HCT116 (cell line): ENCODE results near the gene NDUFAF4. TPM values are rescaled to one million over a fixed set of nuclear protein-coding genes. Genes with fewer than 3 reads are reported as not detected.

Source experiments
- ATAC-seq: fragments of 200-7000 bp; cut with Tn5 transposase; 2 replicates; pipeline ENCODE4 v1.9.1; 2020; ENCODE audit warnings: mild to moderate bottlenecking, moderate library complexity
- Bru-seq: library from RNA; stranded (reverse); fragments of 400-500 nt; gene quantifications from one replicate; lab custom pipeline; 2021; lab: Mats Ljungman, UMichigan
- BruChase-seq, 2 experiments: library from RNA; stranded (reverse); fragments of 400-500 nt; gene quantifications; one replicate each; lab custom pipeline; 2021; lab: Mats Ljungman, UMichigan
- BruUV-seq: library from RNA; stranded (reverse); fragments of 400-500 nt; replicated peaks from 2 replicates; lab custom pipeline; 2021; lab: Mats Ljungman, UMichigan
- CTCF ChIA-PET: fragments of 300-600 bp; sonication (Branson Sonifier 250); formaldehyde crosslinking; loops from one replicate; lab custom pipeline; 2021; ENCODE audit warnings: antibody characterized with exemption; lab: Charles Lee
- POLR2A ChIA-PET: fragments of 300-600, 350-600 bp; sonication (Branson Sonifier 250); formaldehyde crosslinking; loops from one replicate; lab custom pipeline; 2021; ENCODE audit warnings: antibody characterized with exemption; lab: Charles Lee
- RAD21 ChIA-PET, 2 experiments: fragments of 300-600 bp; sonication (Branson Sonifier 250); formaldehyde crosslinking; loops; one replicate each; lab custom pipeline; 2023; ENCODE audit warnings: low total read pairs in 2 of 2; ENCODE audit not compliant: uncharacterized antibody in 2 of 2, unreplicated experiment in 2 of 2, low non-redundant PET in 1 of 2; lab: Charles Lee
- DNase-seq: peaks from one replicate; pipeline ENCODE4 v3.0.0-alpha.2; 2010; ENCODE audit warnings: low read depth, low spot score
- H2AFZ ChIP-seq: fragments of 200-600 bp; shearing (Covaris generic), sonication (generic); 2 replicates; pipeline ENCODE4 v1.6.1; 2017; ENCODE audit warnings: low read depth, mixed run types, mixed read lengths, antibody characterized with exemption, low read length; ENCODE audit not compliant: poor library complexity, severe bottlenecking
- H3K27ac ChIP-seq: 2 replicates; pipeline ENCODE4 v1.5.1; 2012; ENCODE audit warnings: low read depth, low read length
- H3K27me3 ChIP-seq: fragments of 200-600 bp; sonication (generic); 2 replicates; pipeline ENCODE4 v1.6.1; 2016; ENCODE audit warnings: mixed run types, low read length, mixed read lengths; ENCODE audit not compliant: insufficient read depth
- H3K36me3 ChIP-seq, 2 experiments: fragments of 200-500 bp in 1 of 2; fragments of 200-600 bp in 1 of 2; sonication (Bioruptor generic) in 1 of 2; sonication (generic) in 1 of 2; 2 replicates each; pipeline versions ENCODE4 v1.5.1 to v1.6.1; 2014 to 2016; ENCODE audit warnings: low read length in 2 of 2, inconsistent platforms in 1 of 2, mixed read lengths in 1 of 2, mixed run types in 1 of 2; ENCODE audit not compliant: insufficient read depth in 2 of 2, control insufficient read depth in 1 of 2
- H3K4me1 ChIP-seq, 2 experiments: fragments of 200-600 bp in 1 of 2; sonication (generic) in 1 of 2; 2 replicates each; pipeline versions ENCODE4 v1.5.1 to v1.6.1; 2012 to 2017; ENCODE audit warnings: low read length in 2 of 2, inconsistent platforms in 1 of 2, mild to moderate bottlenecking in 1 of 2, mixed read lengths in 1 of 2, mixed run types in 1 of 2, moderate library complexity in 1 of 2; ENCODE audit not compliant: insufficient read depth in 2 of 2, control insufficient read depth in 1 of 2
- H3K4me2 ChIP-seq: fragments of 200-600 bp; sonication (generic); 2 replicates; pipeline ENCODE4 v1.6.1; 2017; ENCODE audit warnings: mixed run types, low read length, mixed read lengths
- H3K4me3 ChIP-seq, 2 experiments: fragments of 200-600 bp in 1 of 2; sonication (generic) in 1 of 2; replicated peaks in 1 of 2; 2 replicates each; pipeline ENCODE4 v1.5.1; 2011 to 2016; ENCODE audit warnings: low read length in 2 of 2, control low read depth in 1 of 2, low read depth in 1 of 2, mild to moderate bottlenecking in 1 of 2, mixed read lengths in 1 of 2, mixed run types in 1 of 2
- H3K79me2 ChIP-seq: fragments of 200-600 bp; sonication (generic); 2 replicates; pipeline ENCODE4 v1.6.1; 2017; ENCODE audit warnings: mild to moderate bottlenecking, mixed run types, low read length, moderate library complexity, mixed read lengths; ENCODE audit not compliant: insufficient read depth
- H3K9ac ChIP-seq: fragments of 200-600 bp; sonication (generic); 2 replicates; pipeline ENCODE4 v1.6.1; 2016; ENCODE audit warnings: low read length, mixed read lengths
- H3K9me2 ChIP-seq: fragments of 200-600 bp; sonication (generic), shearing (Covaris generic); 2 replicates; pipeline ENCODE4 v1.6.1; 2017; ENCODE audit warnings: mixed run types, mild to moderate bottlenecking, moderate library complexity; ENCODE audit not compliant: insufficient read depth
- H3K9me3 ChIP-seq, 2 experiments: fragments of 200-500 bp in 1 of 2; fragments of 200-600 bp in 1 of 2; sonication (Bioruptor generic) in 1 of 2; sonication (generic) in 1 of 2; 2 replicates each; pipeline ENCODE4 v1.6.1; 2014 to 2017; ENCODE audit warnings: low read length in 2 of 2, mixed read lengths in 2 of 2, inconsistent platforms in 1 of 2, low read depth in 1 of 2, mild to moderate bottlenecking in 1 of 2, mixed run types in 1 of 2, moderate library complexity in 1 of 2; ENCODE audit not compliant: control insufficient read depth in 1 of 2, insufficient read depth in 1 of 2
- H4K20me1 ChIP-seq: fragments of 200-600 bp; sonication (generic), shearing (Covaris generic); 2 replicates; pipeline ENCODE4 v1.6.1; 2017; ENCODE audit warnings: mixed run types, mild to moderate bottlenecking, moderate library complexity; ENCODE audit not compliant: insufficient read depth
- EGR1 ChIP-seq: IDR thresholded peaks from 2 replicates; pipeline ENCODE4 v1.6.1; 2012; ENCODE audit warnings: low read depth
- ELF1 ChIP-seq: IDR thresholded peaks from 2 replicates; pipeline ENCODE4 v1.6.1; 2012; ENCODE audit warnings: low read depth, borderline replicate concordance
- EZH2 ChIP-seq: fragments of 200-600 bp; sonication (generic); IDR thresholded peaks from 2 replicates; pipeline ENCODE4 v1.6.1; 2017; ENCODE audit warnings: antibody characterized with exemption, mixed run types
- EZH2phosphoT487 ChIP-seq: fragments of 200-600 bp; IDR thresholded peaks from 2 replicates; pipeline ENCODE4 v1.6.1; 2018; ENCODE audit warnings: antibody characterized with exemption, borderline replicate concordance
- FOSL1 ChIP-seq: IDR thresholded peaks from 2 replicates; pipeline ENCODE4 v1.6.1; 2012; ENCODE audit warnings: low read depth
- JUND ChIP-seq: IDR thresholded peaks from 2 replicates; pipeline ENCODE4 v1.6.1; 2012
- POLR2A ChIP-seq: IDR thresholded peaks from 2 replicates; pipeline ENCODE4 v1.7.0; 2011; ENCODE audit warnings: borderline replicate concordance; ENCODE audit not compliant: insufficient read depth, insufficient read length; ENCODE audit errors: extremely low read depth
- POLR2AphosphoS5 ChIP-seq: IDR thresholded peaks from 2 replicates; pipeline ENCODE4 v1.6.1; 2011; ENCODE audit warnings: mild to moderate bottlenecking, low read depth, low read length, moderate library complexity
- RAD21 ChIP-seq: IDR thresholded peaks from 2 replicates; pipeline ENCODE4 v1.6.1; 2012; ENCODE audit warnings: low read depth, mild to moderate bottlenecking
- SIN3A ChIP-seq: IDR thresholded peaks from 2 replicates; pipeline ENCODE4 v1.6.1; 2012; ENCODE audit warnings: low read depth
- SP1 ChIP-seq: IDR thresholded peaks from 2 replicates; pipeline ENCODE4 v1.6.1; 2012; ENCODE audit warnings: low read depth
- YY1 ChIP-seq: IDR thresholded peaks from 2 replicates; pipeline ENCODE4 v1.6.1; 2011; ENCODE audit warnings: low read length, low read depth, moderate library complexity, mild to moderate bottlenecking; ENCODE audit not compliant: insufficient replicate concordance; ENCODE audit errors: extremely low read depth
- ZFX ChIP-seq: fragments of 450-650 bp; IDR thresholded peaks from 2 replicates; pipeline ENCODE4 v1.6.1; 2017
- ZNF274 ChIP-seq: fragments of 200-500 bp; sonication (Bioruptor generic); IDR thresholded peaks from 2 replicates; pipeline ENCODE4 v1.6.1; 2014; ENCODE audit warnings: mild to moderate bottlenecking, low read depth, low read length, inconsistent platforms
- intact Hi-C: fragments of 100-400 bp; cut with micrococcal nuclease; formaldehyde crosslinking; loops from 2 replicates; pipeline ENCODE4 v1.10.0; 2022
- long read RNA-seq: library from polyadenylated mRNA; unstranded; transcript quantifications from one replicate; pipeline ENCODE4 v2.0.0, GENCODE V29; 2021; ENCODE audit not compliant: unreplicated experiment
- polyA plus RNA-seq: library from polyadenylated mRNA; unstranded; fragments of >200 nt; gene quantifications from 2 replicates; pipeline ENCODE4 v1.2.1, GENCODE V29; 2012; ENCODE audit warnings: missing spikeins
- total RNA-seq: library from RNA; stranded (reverse); gene quantifications from one replicate; pipeline ENCODE4 v1.2.1, GENCODE V29; 2021; ENCODE audit not compliant: unreplicated experiment
- TF ChIP-seq, protein P1 (sequence below): IDR thresholded peaks from 2 replicates; pipeline ENCODE4 v1.6.1; 2012; ENCODE audit warnings: low read depth
- TF ChIP-seq, protein P2 (sequence below): IDR thresholded peaks from 2 replicates; pipeline ENCODE4 v1.6.1; 2012
- TF ChIP-seq, protein P3 (sequence below): IDR thresholded peaks from 2 replicates; pipeline ENCODE4 v1.6.1; 2012
- TF ChIP-seq, protein P4 (sequence below): IDR thresholded peaks from 2 replicates; pipeline ENCODE4 v1.6.1; 2011; ENCODE audit warnings: mild to moderate bottlenecking, low read length, moderate library complexity; ENCODE audit not compliant: insufficient replicate concordance; ENCODE audit errors: extremely low read depth

NDUFAF4 gene
- total RNA-seq (62.4 TPM), Bru-seq, nascent RNA (percentile 92 among the genes with signal in this experiment), BruChase-seq, experiment 1, labeled RNA remaining after a 6-hour chase (percentile 78 among the genes with signal in this experiment), BruChase-seq, experiment 2, labeled RNA remaining after a 2-hour chase (percentile 82 among the genes with signal in this experiment)
- polyA plus RNA-seq: 15.8 TPM in 2 replicates
- long read RNA-seq, transcript NDUFAF4-201 (3 exons, 2,399 nt): major isoform, 32 of 38 reads
- long read RNA-seq, partial matches to known transcripts: 1 of 38 reads
- long read RNA-seq, other reads (novel, unspliced or antisense): 2 of 38 reads

DNA sequence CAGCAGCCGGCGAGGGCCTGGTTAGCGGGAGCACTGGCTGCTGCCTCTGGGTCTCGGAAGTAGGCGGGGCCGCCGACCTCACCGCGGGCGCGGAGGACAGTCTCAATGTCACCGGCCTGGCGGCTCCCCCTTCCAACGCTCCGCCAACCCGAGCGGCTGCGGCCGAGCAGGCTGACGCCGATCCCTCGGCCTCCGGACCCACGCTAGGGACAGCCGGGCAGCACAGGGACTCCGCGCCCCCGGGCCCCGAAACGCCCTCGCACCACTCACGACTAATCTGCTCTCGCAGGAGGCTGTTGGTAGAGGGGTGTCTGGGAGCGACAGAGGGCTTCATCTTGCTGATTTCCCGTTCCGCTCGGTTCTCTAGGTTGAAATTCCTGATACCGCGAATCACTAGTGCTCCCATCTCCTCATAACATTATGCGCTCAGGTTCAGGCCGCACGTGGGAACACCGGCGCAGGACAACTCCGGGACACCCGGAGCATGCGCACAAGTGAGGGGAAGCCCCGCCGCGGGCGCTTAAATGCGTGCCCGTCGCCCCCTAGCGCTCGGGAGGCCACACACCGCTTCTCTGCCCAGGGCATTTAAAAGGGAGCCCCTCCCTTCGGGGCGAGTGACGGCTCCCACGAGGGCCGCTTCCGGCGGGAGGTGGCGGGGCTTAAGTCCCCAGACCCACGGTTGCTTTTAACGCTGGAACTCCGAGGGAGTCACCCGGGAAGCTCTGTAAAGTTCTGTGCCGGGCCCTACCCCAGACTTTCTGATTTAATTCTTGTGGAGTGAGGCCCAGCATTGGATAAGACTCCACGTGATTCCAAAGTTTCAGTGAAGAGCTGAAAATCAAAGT, at the start of gene NDUFAF4:
Gene NDUFAF4, minus strand, starts transcription at position 496 of the 845 bp plus-strand sequence. Its CDS starts 90 bp downstream, at position 406.
- no peaks in the 10 kb centered on the region for H3K27me3 ChIP-seq
- peak within 1 kb of the TSS; percentile 92 for H2AFZ ChIP-seq
- BruUV-seq: TSS peak; percentile 47
- H3K27ac ChIP-seq: peak within 1 kb of the TSS; percentile 82
- peaks cover 11 to 18% of the 10 kb centered on the region in 2 experiments for H3K36me3 ChIP-seq
- peaks cover 50% of the 10 kb centered on the region for H3K79me2 ChIP-seq
- RAD21 ChIA-PET: interaction anchor here (0.5 to 2.0 kb wide), 2 partner anchors 162 kb away, joined by 3 to 7 read pairs; no protein-coding TSS in a partner anchor
- intact Hi-C loops: loop anchor here (1.0 to 5.0 kb wide), 5 partner anchors 27 to 375 kb away; partner anchors contain the start of genes GPR63, KLHL32 and UFL1
- DNase-seq (peak; percentile 90), ATAC-seq (peak; percentile 92)
- peaks cover 15% of the 10 kb centered on the region; the same call in 1 of the 2 replicates for H4K20me1 ChIP-seq
- no peaks in the 10 kb centered on the region for H3K9me2 ChIP-seq
- peak within 1 kb of the TSS; percentile 94 for H3K4me2 ChIP-seq
- H3K4me1 ChIP-seq: peaks cover 6 to 22% of the 10 kb centered on the region in 2 experiments
- peak within 1 kb of the TSS; percentile 89 for H3K9ac ChIP-seq
- H3K4me3 ChIP-seq: peak within 1 kb of the TSS; percentile 84 to 91
- POLR2A ChIA-PET: no interaction called here
- H3K9me3 ChIP-seq: no peaks in the 10 kb centered on the region
- CTCF ChIA-PET: interaction anchor here (0.6 to 3.1 kb wide), 10 partner anchors 10 to 271 kb away, joined by 3 to 85 read pairs (median 4); no protein-coding TSS in a partner anchor
- TF ChIP-seq POLR2AphosphoS5 (peak; percentile 79), ZNF274 (no peak), SP1 (peak; percentile 27; the same call in 1 of the 2 replicates), YY1 (peak; percentile 66), EZH2 (no peak), EGR1 (no peak), ELF1 (no peak), POLR2A (peak; percentile 72), SIN3A (peak; percentile 86), JUND (no peak), EZH2phosphoT487 (no peak), FOSL1 (no peak), RAD21 (peak; percentile 62), ZFX (peak; percentile 86)
- TF ChIP-seq, protein P1, sequence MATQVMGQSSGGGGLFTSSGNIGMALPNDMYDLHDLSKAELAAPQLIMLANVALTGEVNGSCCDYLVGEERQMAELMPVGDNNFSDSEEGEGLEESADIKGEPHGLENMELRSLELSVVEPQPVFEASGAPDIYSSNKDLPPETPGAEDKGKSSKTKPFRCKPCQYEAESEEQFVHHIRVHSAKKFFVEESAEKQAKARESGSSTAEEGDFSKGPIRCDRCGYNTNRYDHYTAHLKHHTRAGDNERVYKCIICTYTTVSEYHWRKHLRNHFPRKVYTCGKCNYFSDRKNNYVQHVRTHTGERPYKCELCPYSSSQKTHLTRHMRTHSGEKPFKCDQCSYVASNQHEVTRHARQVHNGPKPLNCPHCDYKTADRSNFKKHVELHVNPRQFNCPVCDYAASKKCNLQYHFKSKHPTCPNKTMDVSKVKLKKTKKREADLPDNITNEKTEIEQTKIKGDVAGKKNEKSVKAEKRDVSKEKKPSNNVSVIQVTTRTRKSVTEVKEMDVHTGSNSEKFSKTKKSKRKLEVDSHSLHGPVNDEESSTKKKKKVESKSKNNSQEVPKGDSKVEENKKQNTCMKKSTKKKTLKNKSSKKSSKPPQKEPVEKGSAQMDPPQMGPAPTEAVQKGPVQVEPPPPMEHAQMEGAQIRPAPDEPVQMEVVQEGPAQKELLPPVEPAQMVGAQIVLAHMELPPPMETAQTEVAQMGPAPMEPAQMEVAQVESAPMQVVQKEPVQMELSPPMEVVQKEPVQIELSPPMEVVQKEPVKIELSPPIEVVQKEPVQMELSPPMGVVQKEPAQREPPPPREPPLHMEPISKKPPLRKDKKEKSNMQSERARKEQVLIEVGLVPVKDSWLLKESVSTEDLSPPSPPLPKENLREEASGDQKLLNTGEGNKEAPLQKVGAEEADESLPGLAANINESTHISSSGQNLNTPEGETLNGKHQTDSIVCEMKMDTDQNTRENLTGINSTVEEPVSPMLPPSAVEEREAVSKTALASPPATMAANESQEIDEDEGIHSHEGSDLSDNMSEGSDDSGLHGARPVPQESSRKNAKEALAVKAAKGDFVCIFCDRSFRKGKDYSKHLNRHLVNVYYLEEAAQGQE: no peak
- TF ChIP-seq, protein P2, sequence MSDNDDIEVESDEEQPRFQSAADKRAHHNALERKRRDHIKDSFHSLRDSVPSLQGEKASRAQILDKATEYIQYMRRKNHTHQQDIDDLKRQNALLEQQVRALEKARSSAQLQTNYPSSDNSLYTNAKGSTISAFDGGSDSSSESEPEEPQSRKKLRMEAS: peak; percentile 95
- TF ChIP-seq, protein P3, sequence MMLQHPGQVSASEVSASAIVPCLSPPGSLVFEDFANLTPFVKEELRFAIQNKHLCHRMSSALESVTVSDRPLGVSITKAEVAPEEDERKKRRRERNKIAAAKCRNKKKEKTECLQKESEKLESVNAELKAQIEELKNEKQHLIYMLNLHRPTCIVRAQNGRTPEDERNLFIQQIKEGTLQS: no peak
- TF ChIP-seq, protein P4, sequence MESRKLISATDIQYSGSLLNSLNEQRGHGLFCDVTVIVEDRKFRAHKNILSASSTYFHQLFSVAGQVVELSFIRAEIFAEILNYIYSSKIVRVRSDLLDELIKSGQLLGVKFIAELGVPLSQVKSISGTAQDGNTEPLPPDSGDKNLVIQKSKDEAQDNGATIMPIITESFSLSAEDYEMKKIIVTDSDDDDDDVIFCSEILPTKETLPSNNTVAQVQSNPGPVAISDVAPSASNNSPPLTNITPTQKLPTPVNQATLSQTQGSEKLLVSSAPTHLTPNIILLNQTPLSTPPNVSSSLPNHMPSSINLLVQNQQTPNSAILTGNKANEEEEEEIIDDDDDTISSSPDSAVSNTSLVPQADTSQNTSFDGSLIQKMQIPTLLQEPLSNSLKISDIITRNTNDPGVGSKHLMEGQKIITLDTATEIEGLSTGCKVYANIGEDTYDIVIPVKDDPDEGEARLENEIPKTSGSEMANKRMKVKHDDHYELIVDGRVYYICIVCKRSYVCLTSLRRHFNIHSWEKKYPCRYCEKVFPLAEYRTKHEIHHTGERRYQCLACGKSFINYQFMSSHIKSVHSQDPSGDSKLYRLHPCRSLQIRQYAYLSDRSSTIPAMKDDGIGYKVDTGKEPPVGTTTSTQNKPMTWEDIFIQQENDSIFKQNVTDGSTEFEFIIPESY: no peak
